ENCODE data around the gene FIG4.
A peak's percentile ranks its signal among the peaks of the same experiment; 100 is the strongest.
"Not testable (repeated sequence)": the region's sequence is repeated elsewhere in the genome, so short reads cannot be mapped to it uniquely, and the experiment has no call there.

Gene FIG4

GRCh38 chr6:109690737-109691621 is at the start of gene FIG4, which contains the start of gene AK9:
FIG4 (plus strand) TSS chr6:109691296; CDS start chr6:109691436, 140 bp downstream.
AK9 (minus strand) TSS chr6:109691202; CDS start chr6:109675745, 15,457 bp downstream.
- peak; percentile 74 to 79 for DNase-seq (ENCODE audit: low read depth in 2 of 2)

GRCh38 chr6:109644131-109644530 is 47.0 kb upstream of the FIG4 start:
- DNase-seq (ENCODE audit: low read depth in 2 of 2), result no peak

GRCh38 chr6:109653264-109653663 is 37.8 kb upstream of the FIG4 start:
- no peak for DNase-seq (ENCODE audit: low read depth in 2 of 2)

GRCh38 chr6:109655761-109656262 is 35.3 kb upstream of the FIG4 start:
- DNase-seq (ENCODE audit: low read depth in 2 of 2), result peak; percentile 43 to 54

GRCh38 chr6:109660526-109661320 is 30.4 kb upstream of the FIG4 start:
- DNase-seq (ENCODE audit: low read depth in 2 of 2), result peak; percentile 27 to 34

GRCh38 chr6:109662192-109662591 is 28.9 kb upstream of the FIG4 start:
- DNase-seq (ENCODE audit: low read depth in 2 of 2), result peak in 1 of 2 experiments; percentile 6

- no peak for DNase-seq (ENCODE audit: low read depth in 2 of 2)
Observed at GRCh38 chr6:109669811-109670210, 21.3 kb upstream of the FIG4 start.

GRCh38 chr6:109671733-109672132 is 19.4 kb upstream of the FIG4 start:
- peak; percentile 54 to 66 for DNase-seq (ENCODE audit: low read depth in 2 of 2)

- DNase-seq (ENCODE audit: low read depth in 2 of 2), result peak in 1 of 2 experiments; percentile 22
Observed at GRCh38 chr6:109672175-109672574, 18.9 kb upstream of the FIG4 start.

- no peak for DNase-seq (ENCODE audit: low read depth in 2 of 2)
Observed at GRCh38 chr6:109672839-109673238, 18.3 kb upstream of the FIG4 start.

- no peak for DNase-seq (ENCODE audit: low read depth in 2 of 2)
Observed at GRCh38 chr6:109676724-109677123, 14.4 kb upstream of the FIG4 start.

GRCh38 chr6:109678240-109678639 is 12.9 kb upstream of the FIG4 start:
- DNase-seq (ENCODE audit: low read depth in 2 of 2), result no peak

GRCh38 chr6:109678661-109679505 is 12.2 kb upstream of the FIG4 start:
- DNase-seq (ENCODE audit: low read depth in 2 of 2), result not testable (repeated sequence)

GRCh38 chr6:109686566-109687265 is 4.4 kb upstream of the FIG4 start:
- no peak for DNase-seq (ENCODE audit: low read depth in 2 of 2)

GRCh38 chr6:109687271-109687761 is 3.8 kb upstream of the FIG4 start:
- peak in 1 of 2 experiments; percentile 32 for DNase-seq (ENCODE audit: low read depth in 2 of 2)

GRCh38 chr6:109690373-109690736 is 741 bp upstream of the FIG4 start:
- no peak for DNase-seq (ENCODE audit: low read depth in 2 of 2)

- DNase-seq (ENCODE audit: low read depth in 2 of 2), result no peak
Observed at GRCh38 chr6:109693111-109693510, 2.0 kb downstream of the FIG4 start.

- no peak for DNase-seq (ENCODE audit: low read depth in 2 of 2)
Observed at GRCh38 chr6:109695468-109695867, 4.4 kb downstream of the FIG4 start.

GRCh38 chr6:109696355-109696754 is 5.3 kb downstream of the FIG4 start:
- no peak for DNase-seq (ENCODE audit: low read depth in 2 of 2)

- no peak for DNase-seq (ENCODE audit: low read depth in 2 of 2)
Observed at GRCh38 chr6:109701221-109701620, 10.1 kb downstream of the FIG4 start.

GRCh38 chr6:109701774-109702173 is 10.7 kb downstream of the FIG4 start:
- DNase-seq (ENCODE audit: low read depth in 2 of 2), result no peak
